ENCODE results near the gene JAK3. TPM values are rescaled to one million over a fixed set of nuclear protein-coding genes. Genes with fewer than 3 reads are reported as not detected.

The JAK3 gene
- total RNA-seq, 1 donor from 2014 or later = 8.0 TPM

- DNase-seq (ENCODE audit: low read depth) = no peak
- TF ChIP-seq, protein P1, sequence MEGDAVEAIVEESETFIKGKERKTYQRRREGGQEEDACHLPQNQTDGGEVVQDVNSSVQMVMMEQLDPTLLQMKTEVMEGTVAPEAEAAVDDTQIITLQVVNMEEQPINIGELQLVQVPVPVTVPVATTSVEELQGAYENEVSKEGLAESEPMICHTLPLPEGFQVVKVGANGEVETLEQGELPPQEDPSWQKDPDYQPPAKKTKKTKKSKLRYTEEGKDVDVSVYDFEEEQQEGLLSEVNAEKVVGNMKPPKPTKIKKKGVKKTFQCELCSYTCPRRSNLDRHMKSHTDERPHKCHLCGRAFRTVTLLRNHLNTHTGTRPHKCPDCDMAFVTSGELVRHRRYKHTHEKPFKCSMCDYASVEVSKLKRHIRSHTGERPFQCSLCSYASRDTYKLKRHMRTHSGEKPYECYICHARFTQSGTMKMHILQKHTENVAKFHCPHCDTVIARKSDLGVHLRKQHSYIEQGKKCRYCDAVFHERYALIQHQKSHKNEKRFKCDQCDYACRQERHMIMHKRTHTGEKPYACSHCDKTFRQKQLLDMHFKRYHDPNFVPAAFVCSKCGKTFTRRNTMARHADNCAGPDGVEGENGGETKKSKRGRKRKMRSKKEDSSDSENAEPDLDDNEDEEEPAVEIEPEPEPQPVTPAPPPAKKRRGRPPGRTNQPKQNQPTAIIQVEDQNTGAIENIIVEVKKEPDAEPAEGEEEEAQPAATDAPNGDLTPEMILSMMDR (conservative IDR thresholded peaks at IDR 0.05; ENCODE audit: low read depth, low read length) = no peak
- no peak overlapping the region for H3K4me3 ChIP-seq (ENCODE audit: low read depth, low read length)
Measured at GRCh38 chr19:17865364-17866311, 17.9 kb upstream of the JAK3 start.

GRCh38 chr19:17863520-17864182, 15.9 kb upstream of the JAK3 start:
- TF ChIP-seq, protein P1 (conservative IDR thresholded peaks at IDR 0.05; ENCODE audit: low read depth, low read length) = no peak
- no peak for DNase-seq (ENCODE audit: low read depth)
- H3K4me3 ChIP-seq (ENCODE audit: low read depth, low read length) = no peak overlapping the region

DNA sequence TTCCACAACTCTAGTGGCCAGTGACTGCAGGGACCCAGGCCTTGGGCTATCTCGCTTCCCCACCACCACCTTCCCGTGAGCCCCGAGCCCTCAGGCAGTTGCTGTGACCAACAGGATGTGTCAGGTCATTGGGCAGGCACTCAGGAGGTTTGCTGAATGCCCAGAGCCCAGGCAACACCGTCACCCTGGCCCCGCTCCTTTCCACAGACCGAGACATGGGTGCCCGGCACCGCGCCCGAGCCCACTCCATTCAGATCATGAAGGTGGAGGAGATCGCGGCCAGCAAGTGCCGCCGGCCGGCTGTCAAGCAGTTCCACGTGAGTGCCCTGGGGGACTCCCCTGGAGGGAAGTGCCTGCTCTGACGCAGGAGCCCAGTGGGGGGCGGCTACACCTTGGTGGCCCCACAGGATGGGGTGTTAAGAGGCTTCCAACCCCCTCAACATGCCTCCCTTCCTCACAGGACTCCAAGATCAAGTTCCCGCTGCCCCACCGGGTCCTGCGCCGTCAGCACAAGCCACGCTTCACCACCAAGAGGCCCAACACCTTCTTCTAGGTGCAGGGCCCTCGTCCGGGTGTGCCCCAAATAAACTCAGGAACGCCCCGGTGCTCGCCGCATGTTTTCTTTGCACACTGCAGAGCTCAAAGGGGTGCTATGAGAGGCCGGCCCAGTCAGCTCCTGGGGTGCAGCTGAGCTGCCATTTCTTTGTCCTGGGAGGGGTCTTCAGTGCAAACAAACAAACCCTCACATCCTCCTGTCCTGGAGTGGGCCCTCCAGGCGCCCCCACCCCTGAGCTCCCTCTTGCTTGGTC, 15.1 kb upstream of the JAK3 start:
- TF ChIP-seq, protein P1 (conservative IDR thresholded peaks at IDR 0.05; ENCODE audit: low read depth, low read length) = no peak
- no peak for DNase-seq (ENCODE audit: low read depth)

GRCh38 chr19:17861542-17862402, 14.0 kb upstream of the JAK3 start:
- TF ChIP-seq, protein P1 (conservative IDR thresholded peaks at IDR 0.05; ENCODE audit: low read depth, low read length) = no peak
- peak overlapping the region; percentile 93 for H3K4me3 ChIP-seq (ENCODE audit: low read depth, low read length)
- DNase-seq (ENCODE audit: low read depth) = no peak

More for the DNA sequence above, 15.1 kb upstream of the JAK3 start:
- H3K4me3 ChIP-seq (ENCODE audit: low read depth, low read length) = no peak overlapping the region

- H3K4me3 ChIP-seq (ENCODE audit: low read depth, low read length) = peak overlapping the region; percentile 93
- DNase-seq (ENCODE audit: low read depth) = no peak
- TF ChIP-seq, protein P1 (conservative IDR thresholded peaks at IDR 0.05; ENCODE audit: low read depth, low read length) = no peak
Measured at GRCh38 chr19:17860993-17861360, 13.2 kb upstream of the JAK3 start.
